ENCODE results near the gene ABCD3.
"Not testable (repeated sequence)": the region's sequence is repeated elsewhere in the genome, so short reads cannot be mapped to it uniquely, and the experiment has no call there.

The ABCD3 gene

GRCh38 chr1:94417978-94418663 lies at the start of gene ABCD3:
TSS of gene ABCD3 (plus strand) at chr1:94418389. CDS start at chr1:94418479, 90 bp downstream.
- DNase-seq, result peak; percentile 88

DNA sequence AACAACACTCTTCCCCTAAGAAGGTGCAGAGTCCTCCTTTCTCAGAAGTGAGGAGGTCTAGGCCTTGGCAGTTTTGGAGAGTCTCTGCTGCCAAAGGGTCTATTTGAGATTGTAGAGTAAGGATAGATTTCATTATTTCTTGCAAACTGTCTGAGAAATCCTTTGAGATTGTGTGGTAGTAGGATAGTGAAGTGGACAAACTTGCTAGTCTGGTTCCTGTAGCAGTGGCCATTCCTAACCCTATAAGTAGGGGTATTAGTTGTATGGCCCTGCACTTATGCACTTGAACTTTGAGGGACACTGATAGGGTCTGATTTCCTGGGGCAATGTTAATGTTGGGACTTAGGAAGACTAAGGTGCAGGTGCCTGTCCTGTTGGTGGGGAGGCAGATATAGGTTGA lies 45.4 kb upstream of the ABCD3 start:
- DNase-seq, result not testable (repeated sequence)

DNA sequence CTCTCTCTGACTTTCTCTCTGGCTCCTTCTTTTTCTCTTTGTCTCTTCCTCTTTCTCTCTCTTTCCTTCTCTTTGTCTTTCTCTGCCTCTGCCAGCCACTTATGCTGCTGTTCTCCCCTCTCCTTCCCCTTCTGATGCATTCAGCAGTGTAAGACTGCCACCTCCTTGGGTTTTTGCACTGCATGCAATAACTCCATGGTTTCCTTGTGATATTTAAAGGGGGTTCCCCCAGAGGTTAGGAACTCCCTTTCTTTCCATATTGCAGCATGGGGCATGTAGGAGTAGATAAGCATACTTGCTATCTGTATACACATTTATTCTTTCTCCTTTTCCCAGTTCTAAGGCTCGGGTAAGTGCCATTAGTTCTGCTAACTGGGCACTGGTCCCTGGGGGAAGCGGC lies 44.9 kb upstream of the ABCD3 start:
- peak; percentile 45 for DNase-seq

DNA sequence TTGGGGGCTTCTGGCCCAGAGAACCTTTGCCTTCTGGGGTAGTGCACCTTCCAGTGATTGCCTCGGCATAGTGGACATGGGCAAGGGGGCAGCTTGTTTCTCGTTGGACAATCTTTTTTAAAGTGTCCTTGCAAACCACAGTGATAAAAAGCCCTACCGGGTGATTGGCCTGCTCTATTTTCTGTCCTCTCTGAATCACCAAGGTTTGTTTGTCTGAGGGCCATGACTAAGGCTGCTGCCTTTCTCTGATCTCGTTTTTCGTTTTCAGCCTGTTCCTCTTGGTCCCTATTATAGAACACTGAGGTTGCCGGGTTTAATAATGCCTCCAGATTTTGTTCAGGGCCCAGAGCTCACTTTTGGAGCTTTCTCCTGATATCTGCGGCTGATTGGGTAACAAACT lies 42.5 kb upstream of the ABCD3 start:
- DNase-seq, result not testable (repeated sequence)

DNA sequence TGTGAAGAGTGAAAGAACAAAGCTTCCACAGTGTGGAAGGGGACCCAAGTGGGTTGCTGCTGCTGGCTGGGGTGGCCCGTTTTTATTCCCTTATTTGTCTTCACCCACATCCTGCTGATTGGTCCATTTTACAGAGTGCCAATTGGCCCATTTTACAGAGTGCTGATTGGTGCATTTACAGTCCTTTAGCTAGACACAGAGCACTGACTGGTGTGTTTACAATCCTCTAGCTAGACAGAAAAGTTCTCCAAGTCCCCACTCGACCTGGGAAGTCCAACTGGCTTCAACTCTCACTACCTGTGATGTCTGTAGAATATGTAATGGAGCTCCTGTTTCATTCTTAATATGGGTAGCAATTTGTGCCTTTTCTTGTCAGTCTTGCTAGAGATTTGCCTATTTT lies 39.7 kb upstream of the ABCD3 start:
- not testable (repeated sequence) for DNase-seq

DNA sequence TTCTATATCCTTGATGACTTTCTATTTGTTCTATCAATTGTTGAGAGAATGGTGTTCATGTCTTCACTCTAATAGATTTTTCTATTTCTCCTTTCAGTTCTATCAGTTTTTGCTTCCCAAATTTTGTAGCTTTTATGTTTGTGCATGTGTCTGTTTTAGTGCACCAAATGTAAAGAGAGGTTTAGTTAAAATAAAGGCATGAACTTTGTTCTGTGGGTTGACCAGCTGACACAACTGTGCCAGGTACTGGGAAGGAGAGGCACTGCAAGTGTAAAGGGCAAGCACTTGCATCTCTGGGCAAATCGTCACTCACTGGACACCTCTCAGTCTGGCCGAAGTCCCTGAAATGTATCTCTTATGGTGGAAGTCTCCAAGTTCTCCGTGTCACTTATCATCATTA lies 38.6 kb upstream of the ABCD3 start:
- DNase-seq, result no peak

DNA sequence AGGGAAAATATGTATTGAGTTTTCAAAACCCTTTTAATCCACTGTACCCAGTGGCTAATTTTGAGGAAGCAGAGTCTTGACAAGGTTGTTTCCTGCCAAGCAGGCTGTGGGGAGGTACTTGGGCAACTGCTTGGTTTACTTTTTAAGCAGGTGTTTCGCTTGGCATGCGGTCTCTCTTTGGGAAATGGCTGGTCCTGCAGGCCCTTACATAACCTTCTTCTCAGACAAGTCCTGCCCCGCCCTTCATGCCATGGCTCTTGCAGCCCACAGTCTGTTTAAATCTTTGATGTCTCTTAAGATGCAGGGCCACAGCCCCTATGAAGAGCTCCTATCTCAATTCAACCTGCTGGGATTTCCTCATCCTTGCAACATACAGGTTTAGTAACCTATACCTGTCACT lies 36.0 kb upstream of the ABCD3 start:
- peak; percentile 77 for DNase-seq

GRCh38 chr1:94383966-94384408 lies 34.2 kb upstream of the ABCD3 start:
- no peak for DNase-seq

DNA sequence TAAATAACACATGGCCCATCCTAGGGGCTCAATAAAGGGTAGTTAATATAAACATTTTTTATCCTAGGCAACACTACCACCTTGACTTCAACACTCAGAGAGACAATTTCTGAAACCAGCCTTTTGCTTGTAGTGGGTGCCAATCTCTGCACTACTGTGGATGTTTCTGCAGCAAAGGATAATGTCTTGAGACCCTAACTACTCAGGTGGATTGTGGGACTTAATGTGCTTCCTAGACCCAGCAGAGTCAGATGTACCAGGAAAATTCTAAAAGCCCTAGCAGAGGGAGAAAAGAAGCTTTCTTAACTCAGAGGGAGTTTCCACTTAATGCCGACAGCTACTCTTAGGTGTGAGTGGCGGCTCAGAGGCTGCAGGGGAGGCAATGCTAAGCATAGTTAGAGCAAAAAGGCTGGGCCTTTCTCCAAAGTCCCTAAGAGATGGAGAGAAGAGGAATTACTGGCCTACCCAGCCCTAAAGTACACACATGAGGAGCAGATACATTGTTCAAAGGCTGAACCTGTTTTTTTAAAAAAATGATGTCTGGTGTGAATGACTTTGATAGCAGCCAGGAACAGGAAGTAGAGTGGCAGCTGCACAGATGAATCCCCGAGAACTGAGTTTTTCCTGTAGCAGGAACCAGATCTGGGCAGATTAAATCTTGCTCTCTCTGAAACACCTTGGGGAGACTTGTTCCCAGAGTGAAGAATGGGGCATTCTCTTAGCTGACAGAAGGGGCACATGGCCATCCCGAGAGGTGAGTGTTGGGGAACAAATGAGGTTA lies 33.5 kb upstream of the ABCD3 start:
- DNase-seq, result no peak

- DNase-seq, result no peak
Measured at GRCh38 chr1:94385308-94385929, 32.8 kb upstream of the ABCD3 start.

- no peak for DNase-seq
Measured at GRCh38 chr1:94389298-94389697, 28.9 kb upstream of the ABCD3 start.

DNA sequence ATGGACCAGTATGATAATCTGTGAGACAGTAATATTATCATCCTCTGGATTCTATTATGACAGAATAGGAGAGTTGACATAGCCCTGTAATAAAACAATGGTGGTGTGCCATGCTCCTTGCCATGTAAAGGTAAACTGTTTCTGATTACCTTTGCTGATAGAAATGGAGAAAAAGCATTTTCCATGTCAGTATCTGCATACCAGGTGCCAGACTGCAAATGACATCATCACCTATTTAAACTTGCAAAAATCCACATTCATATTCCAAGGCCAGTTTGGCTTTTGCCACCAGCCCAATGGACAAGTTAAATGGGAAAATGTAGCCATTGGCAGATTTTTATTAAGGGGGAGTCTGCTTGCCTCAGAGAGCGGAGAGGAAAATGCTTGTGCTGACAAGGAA lies 23.9 kb upstream of the ABCD3 start:
- DNase-seq, result no peak

DNA sequence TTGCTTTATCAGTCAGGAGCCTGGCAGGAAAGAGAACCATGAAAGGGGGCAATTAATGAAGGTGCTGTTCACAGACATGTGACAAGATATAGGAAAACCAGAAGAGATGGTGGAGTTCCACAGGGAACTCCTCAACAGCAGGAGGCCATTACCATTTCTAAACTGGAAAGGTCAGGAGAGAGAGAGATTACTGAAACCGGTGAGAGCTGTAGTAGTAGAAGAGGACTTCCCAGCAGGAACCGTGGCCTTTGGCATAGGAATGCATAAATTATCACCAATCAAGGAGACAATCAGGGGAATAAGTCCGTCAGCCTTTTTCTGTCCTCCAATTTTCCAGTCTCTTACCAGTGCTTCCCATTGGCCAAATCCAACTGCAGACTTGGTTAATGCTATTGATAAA lies 23.0 kb upstream of the ABCD3 start:
- no peak for DNase-seq

- DNase-seq, result no peak
Measured at GRCh38 chr1:94395748-94396309, 22.4 kb upstream of the ABCD3 start.

- no peak for DNase-seq
Measured at GRCh38 chr1:94396356-94397010, 21.7 kb upstream of the ABCD3 start.

DNA sequence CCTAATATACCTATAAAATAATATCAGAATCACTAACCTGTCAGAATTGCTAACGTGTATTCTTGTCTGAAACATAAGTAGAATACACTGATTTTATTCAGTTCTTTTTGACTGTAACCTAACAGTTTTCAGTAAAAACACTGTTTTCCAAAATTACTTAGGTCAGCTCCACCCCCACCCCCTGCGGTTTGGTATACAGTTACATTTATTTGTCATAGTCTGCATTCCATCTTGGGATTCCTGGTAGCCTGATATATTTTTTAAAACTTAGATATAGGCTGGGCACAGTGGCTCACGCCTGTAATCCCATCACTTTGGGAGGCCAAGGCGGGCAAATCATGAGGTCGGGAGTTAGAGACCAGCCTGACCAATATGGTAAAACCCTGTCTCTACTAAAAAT lies 19.8 kb upstream of the ABCD3 start:
- DNase-seq, result no peak

- no peak for DNase-seq
Measured at GRCh38 chr1:94399453-94399852, 18.7 kb upstream of the ABCD3 start.

GRCh38 chr1:94401206-94401605 lies 17.0 kb upstream of the ABCD3 start:
- DNase-seq, result no peak

DNA sequence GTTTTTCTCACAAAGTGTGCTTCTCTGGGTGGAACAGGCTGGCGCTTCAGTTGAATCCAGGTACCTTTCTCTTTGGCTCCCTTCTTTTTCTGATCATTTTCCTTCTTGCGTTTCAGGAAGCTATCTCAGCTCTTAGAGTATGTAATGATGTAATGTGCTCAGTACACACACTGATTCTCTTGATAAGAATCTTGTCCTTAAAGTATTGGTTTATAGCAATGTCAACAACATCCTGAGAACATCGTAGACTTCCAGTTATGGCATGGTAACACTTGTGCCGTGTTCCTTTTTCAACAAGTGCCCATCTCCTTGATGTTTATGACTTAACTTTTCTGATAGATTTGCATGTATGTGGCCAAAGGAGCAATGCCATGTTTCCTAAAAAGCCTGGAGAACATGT lies 11.7 kb upstream of the ABCD3 start:
- DNase-seq, result no peak

GRCh38 chr1:94408104-94408830 lies 9.9 kb upstream of the ABCD3 start:
- DNase-seq, result no peak

DNA sequence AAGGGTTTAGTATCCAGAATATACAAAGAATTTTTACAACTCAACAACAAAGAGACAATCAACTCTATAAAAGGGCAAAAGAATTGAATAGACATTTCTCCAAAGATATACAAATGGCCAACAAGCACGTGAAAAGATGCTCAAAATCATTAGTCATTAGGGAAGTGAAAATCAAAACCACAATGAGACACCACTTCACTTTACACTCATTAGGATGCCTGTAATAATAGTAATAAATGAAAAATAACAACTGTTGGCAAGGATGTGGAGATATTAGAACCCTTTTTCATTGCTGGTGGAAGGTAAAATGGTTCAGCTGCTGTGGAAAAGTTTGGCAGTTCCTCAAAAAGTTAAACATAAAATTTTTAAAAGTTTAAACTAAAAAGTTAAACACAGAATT lies 7.0 kb upstream of the ABCD3 start:
- no peak for DNase-seq

DNA sequence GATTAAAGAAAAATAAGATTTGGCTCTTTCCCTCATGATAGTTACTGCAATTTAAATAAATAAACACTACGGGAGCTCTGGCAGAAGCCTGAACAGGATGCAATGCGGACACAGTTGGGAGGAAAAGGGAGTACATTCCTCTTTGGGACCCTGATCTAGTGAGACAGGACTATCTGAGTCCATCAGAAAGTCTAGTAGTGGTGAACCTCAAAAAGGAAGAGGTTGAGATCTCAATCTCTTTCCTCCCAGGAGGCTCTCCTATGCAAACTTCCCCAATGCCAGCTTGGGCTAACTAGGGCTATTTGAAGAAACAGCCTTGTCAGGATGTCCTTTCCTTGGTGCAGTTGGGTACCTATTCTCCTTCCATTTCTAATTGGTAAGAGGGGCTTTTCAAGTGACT lies 4.9 kb upstream of the ABCD3 start:
- no peak for DNase-seq

Measured in DMS79 (cell line).